ENCODE results near the gene MDK.

The MDK gene

DNA sequence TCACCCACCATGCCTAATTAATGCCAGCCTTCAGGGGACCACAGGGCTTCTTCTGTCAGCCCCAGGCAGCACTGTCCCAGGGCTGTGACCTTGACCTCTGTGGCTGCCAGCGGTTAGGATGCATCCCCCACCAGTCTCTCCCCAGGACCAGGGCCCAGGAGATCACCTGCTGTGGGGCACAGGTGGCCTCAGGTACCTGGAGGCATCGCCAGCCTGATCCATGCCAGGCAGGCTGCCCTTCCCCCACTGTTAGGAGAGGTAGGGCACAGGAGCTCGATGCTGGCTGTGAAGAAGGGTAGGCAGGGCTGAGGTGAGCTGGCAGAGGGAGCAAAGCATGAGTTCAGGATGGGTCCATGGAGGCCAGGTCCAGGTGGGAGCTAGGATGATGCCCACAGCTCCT, 16.7 kb upstream of the MDK start:
- no peak overlapping the region for H2AK5ac ChIP-seq (ENCODE audit: low read length, severe bottlenecking)
- H2AFZ ChIP-seq (ENCODE audit: low read depth, low read length), result no peak overlapping the region
- H2BK120ac ChIP-seq (ENCODE audit: low read depth, low read length), result no peak overlapping the region
- H3K36me3 ChIP-seq (ENCODE audit: control insufficient read depth in 1 of 2, insufficient read depth in 2 of 2, low read depth in 1 of 2, low read length in 2 of 2), result peaks cover 12 to 39% of the 10 kb centered on the region in 2 experiments
- peak overlapping the region in 1 of 2 experiments; percentile 2 for H2BK12ac ChIP-seq (ENCODE audit: low read length in 2 of 2)
- no peak overlapping the region for H3K23ac ChIP-seq (ENCODE audit: low read length in 2 of 2)
- H3K4ac ChIP-seq (ENCODE audit: low read depth in 1 of 2, low read length in 2 of 2), result no peak overlapping the region
- WGBS, result 96% methylated on average over 3 of the region's 3 CpGs
- no peak overlapping the region for H3K18ac ChIP-seq (ENCODE audit: low read depth in 1 of 2, low read length in 2 of 2)
- H3K9ac ChIP-seq (ENCODE audit: low read length), result no peak overlapping the region
- H3K27ac ChIP-seq (ENCODE audit: low read length, poor library complexity, severe bottlenecking), result no peak overlapping the region
- H3K4me2 ChIP-seq (ENCODE audit: low read length, poor library complexity, severe bottlenecking), result no peak overlapping the region
- no peak overlapping the region for H2BK15ac ChIP-seq (ENCODE audit: low read depth, poor library complexity, severe bottlenecking)
- H3K79me1 ChIP-seq (replicated peaks; ENCODE audit: low read length, poor library complexity, severe bottlenecking), result peaks cover 23% of the 10 kb centered on the region
- no peak overlapping the region for H3K14ac ChIP-seq (ENCODE audit: low read length in 2 of 2)
- H3K9me3 ChIP-seq (ENCODE audit: control insufficient read depth, low read length), result no peaks in the 10 kb centered on the region
- peak overlapping the region; percentile 15 for H4K91ac ChIP-seq (ENCODE audit: low read length)
- H4K8ac ChIP-seq (ENCODE audit: low read length), result no peak overlapping the region
- H3K27me3 ChIP-seq (ENCODE audit: control insufficient read depth in 1 of 2, insufficient read depth in 1 of 2, low read length in 2 of 2), result no peaks in the 10 kb centered on the region
- peaks cover 71% of the 10 kb centered on the region for H3K4me1 ChIP-seq (ENCODE audit: control insufficient read depth, insufficient read depth, low read depth, low read length)
- H3K4me3 ChIP-seq (ENCODE audit: insufficient read depth in 1 of 2, low read depth in 1 of 2, low read length in 2 of 2), result no peak overlapping the region
- H2BK5ac ChIP-seq (ENCODE audit: low read depth, low read length, poor library complexity, severe bottlenecking), result no peak overlapping the region
- no peak for DNase-seq

DNA sequence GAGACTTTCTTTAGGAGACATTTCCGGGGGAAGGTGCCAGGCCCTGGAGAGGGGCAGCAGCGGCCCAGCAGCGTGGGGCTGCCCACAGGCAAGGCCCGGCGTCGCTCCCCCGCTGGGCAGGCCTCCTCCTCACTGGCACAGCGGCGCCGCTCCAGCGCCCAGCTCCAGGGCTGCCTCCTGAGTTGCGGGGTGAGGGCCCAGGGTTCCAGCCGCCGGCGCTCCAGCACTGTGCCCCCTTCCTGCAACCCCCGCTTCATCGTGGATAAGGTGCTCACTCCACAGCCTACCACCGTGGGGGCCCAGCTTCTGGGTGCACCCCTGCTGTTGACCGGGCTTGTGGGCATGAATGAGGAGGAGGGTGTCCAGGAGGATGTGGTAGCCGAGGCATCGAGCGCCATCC, 15.2 kb upstream of the MDK start:
- Histone ChIP-seq H2AK5ac (ENCODE audit: low read length, severe bottlenecking) (no peak overlapping the region), H3K4me1 (ENCODE audit: control insufficient read depth, insufficient read depth, low read depth, low read length) (peaks cover 74% of the 10 kb centered on the region), H3K23ac (ENCODE audit: low read length in 2 of 2) (no peak overlapping the region), H2BK5ac (ENCODE audit: low read depth, low read length, poor library complexity, severe bottlenecking) (no peak overlapping the region), H3K4me3 (ENCODE audit: insufficient read depth in 1 of 2, low read depth in 1 of 2, low read length in 2 of 2) (no peak overlapping the region), H3K18ac (ENCODE audit: low read depth in 1 of 2, low read length in 2 of 2) (no peak overlapping the region), H3K36me3 (ENCODE audit: control insufficient read depth in 1 of 2, insufficient read depth in 2 of 2, low read depth in 1 of 2, low read length in 2 of 2) (peaks cover 18 to 52% of the 10 kb centered on the region in 2 experiments), H3K79me1 (replicated peaks; ENCODE audit: low read length, poor library complexity, severe bottlenecking) (peaks cover 33% of the 10 kb centered on the region), H3K27me3 (ENCODE audit: control insufficient read depth in 1 of 2, insufficient read depth in 1 of 2, low read length in 2 of 2) (no peaks in the 10 kb centered on the region), H2BK120ac (ENCODE audit: low read depth, low read length) (no peak overlapping the region), H3K27ac (ENCODE audit: low read length, poor library complexity, severe bottlenecking) (no peak overlapping the region), H2AFZ (ENCODE audit: low read depth, low read length) (no peak overlapping the region), H3K9ac (ENCODE audit: low read length) (no peak overlapping the region), H4K91ac (ENCODE audit: low read length) (no peak overlapping the region), H2BK15ac (ENCODE audit: low read depth, poor library complexity, severe bottlenecking) (no peak overlapping the region), H3K9me3 (ENCODE audit: control insufficient read depth, low read length) (no peaks in the 10 kb centered on the region), H3K4me2 (ENCODE audit: low read length, poor library complexity, severe bottlenecking) (no peak overlapping the region), H2BK12ac (ENCODE audit: low read length in 2 of 2) (no peak overlapping the region), H4K8ac (ENCODE audit: low read length) (no peak overlapping the region), H3K14ac (ENCODE audit: low read length in 2 of 2) (no peak overlapping the region), H3K4ac (ENCODE audit: low read depth in 1 of 2, low read length in 2 of 2) (no peak overlapping the region)
- DNase-seq, result no peak
- 94% methylated on average over 21 of the region's 22 CpGs for WGBS

DNA sequence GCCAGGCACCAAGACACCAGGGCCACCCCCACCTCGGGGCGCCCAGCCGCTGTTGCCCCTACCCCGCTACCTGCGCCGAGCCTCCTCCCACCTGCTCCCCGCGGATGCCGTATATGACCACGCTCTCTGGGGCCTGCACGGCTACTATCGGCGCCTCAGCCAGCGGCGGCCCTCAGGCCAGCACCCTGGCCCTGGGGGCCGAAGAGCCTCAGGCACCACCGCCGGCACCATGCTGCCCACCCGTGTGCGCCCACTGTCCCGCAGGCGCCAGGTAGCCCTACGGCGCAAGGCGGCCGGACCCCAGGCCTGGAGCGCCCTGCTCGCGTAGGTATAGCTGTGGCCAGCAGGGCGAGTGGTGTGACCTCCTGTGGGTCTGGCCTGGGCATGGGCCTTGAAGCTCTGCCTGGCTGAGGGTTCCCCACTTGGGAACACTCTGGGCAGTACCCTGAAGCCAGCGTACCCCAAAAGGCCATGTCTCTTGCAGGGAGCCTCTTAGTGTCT, 14.8 kb upstream of the MDK start:
- Histone ChIP-seq H4K8ac (ENCODE audit: low read length) (no peak overlapping the region), H2AK5ac (ENCODE audit: low read length, severe bottlenecking) (no peak overlapping the region), H3K79me1 (replicated peaks; ENCODE audit: low read length, poor library complexity, severe bottlenecking) (peaks cover 35% of the 10 kb centered on the region), H3K27me3 (ENCODE audit: control insufficient read depth in 1 of 2, insufficient read depth in 1 of 2, low read length in 2 of 2) (no peaks in the 10 kb centered on the region), H4K91ac (ENCODE audit: low read length) (peak overlapping the region; percentile 25), H3K4ac (ENCODE audit: low read depth in 1 of 2, low read length in 2 of 2) (peak overlapping the region in 1 of 2 experiments; percentile 16), H2BK5ac (ENCODE audit: low read depth, low read length, poor library complexity, severe bottlenecking) (no peak overlapping the region), H2BK15ac (ENCODE audit: low read depth, poor library complexity, severe bottlenecking) (no peak overlapping the region), H3K4me3 (ENCODE audit: insufficient read depth in 1 of 2, low read depth in 1 of 2, low read length in 2 of 2) (no peak overlapping the region), H3K14ac (ENCODE audit: low read length in 2 of 2) (no peak overlapping the region), H3K4me1 (ENCODE audit: control insufficient read depth, insufficient read depth, low read depth, low read length) (peaks cover 69% of the 10 kb centered on the region), H3K4me2 (ENCODE audit: low read length, poor library complexity, severe bottlenecking) (no peak overlapping the region), H3K36me3 (ENCODE audit: control insufficient read depth in 1 of 2, insufficient read depth in 2 of 2, low read depth in 1 of 2, low read length in 2 of 2) (peaks cover 23 to 57% of the 10 kb centered on the region in 2 experiments), H3K9me3 (ENCODE audit: control insufficient read depth, low read length) (no peaks in the 10 kb centered on the region), H3K23ac (ENCODE audit: low read length in 2 of 2) (peak overlapping the region in 1 of 2 experiments; percentile 51), H3K27ac (ENCODE audit: low read length, poor library complexity, severe bottlenecking) (no peak overlapping the region), H2BK12ac (ENCODE audit: low read length in 2 of 2) (peak overlapping the region in 1 of 2 experiments; percentile 56), H3K9ac (ENCODE audit: low read length) (no peak overlapping the region), H2BK120ac (ENCODE audit: low read depth, low read length) (no peak overlapping the region), H3K18ac (ENCODE audit: low read depth in 1 of 2, low read length in 2 of 2) (peak overlapping the region in 1 of 2 experiments; percentile 61), H2AFZ (ENCODE audit: low read depth, low read length) (no peak overlapping the region)
- WGBS, result 97% methylated on average over 31 of the region's 31 CpGs
- DNase-seq, result no peak

DNA sequence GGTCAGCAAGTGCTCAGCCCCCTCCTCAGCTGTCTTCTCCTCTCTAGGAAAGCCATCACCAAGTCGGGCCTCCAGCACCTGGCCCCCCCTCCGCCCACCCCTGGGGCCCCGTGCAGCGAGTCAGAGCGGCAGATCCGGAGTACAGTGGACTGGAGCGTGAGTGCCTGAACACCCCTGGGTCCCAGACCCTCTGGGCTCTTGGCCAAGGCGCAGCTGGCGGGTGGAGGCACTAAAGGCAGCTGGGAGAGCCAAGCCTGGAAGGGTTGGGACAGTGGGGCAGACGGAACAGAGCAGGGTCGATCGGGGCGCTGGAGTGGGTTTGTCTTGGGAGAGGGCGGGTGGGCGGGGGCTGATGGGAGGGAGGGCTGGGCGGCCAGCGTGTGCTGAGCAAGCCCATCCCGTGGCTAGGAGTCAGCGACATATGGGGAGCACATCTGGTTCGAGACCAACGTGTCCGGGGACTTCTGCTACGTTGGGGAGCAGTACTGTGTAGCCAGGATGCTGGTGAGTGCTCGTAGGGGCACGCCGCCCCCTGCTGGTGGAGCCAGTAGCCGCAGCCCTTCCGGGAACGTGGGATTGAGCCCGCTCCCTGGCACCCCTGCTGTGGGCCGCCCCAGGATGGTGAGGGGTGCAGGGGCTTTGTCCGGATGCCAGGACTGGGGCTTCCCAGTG, 14.1 kb upstream of the MDK start:
- peaks cover 62% of the 10 kb centered on the region for H3K4me1 ChIP-seq (ENCODE audit: control insufficient read depth, insufficient read depth, low read depth, low read length)
- H3K9me3 ChIP-seq (ENCODE audit: control insufficient read depth, low read length), result no peaks in the 10 kb centered on the region
- H2BK12ac ChIP-seq (ENCODE audit: low read length in 2 of 2), result no peak overlapping the region
- no peak overlapping the region for H2AK5ac ChIP-seq (ENCODE audit: low read length, severe bottlenecking)
- peak; percentile 58 for DNase-seq
- H4K91ac ChIP-seq (ENCODE audit: low read length), result peak overlapping the region; percentile 22
- no peak overlapping the region for H2BK5ac ChIP-seq (ENCODE audit: low read depth, low read length, poor library complexity, severe bottlenecking)
- peaks cover 35% of the 10 kb centered on the region for H3K79me1 ChIP-seq (replicated peaks; ENCODE audit: low read length, poor library complexity, severe bottlenecking)
- H2AFZ ChIP-seq (ENCODE audit: low read depth, low read length), result no peak overlapping the region
- peak overlapping the region; percentile 26 for H3K9ac ChIP-seq (ENCODE audit: low read length)
- H3K4ac ChIP-seq (ENCODE audit: low read depth in 1 of 2, low read length in 2 of 2), result peak overlapping the region in 1 of 2 experiments; percentile 16
- no peak overlapping the region for H2BK120ac ChIP-seq (ENCODE audit: low read depth, low read length)
- H3K36me3 ChIP-seq (ENCODE audit: control insufficient read depth in 1 of 2, insufficient read depth in 2 of 2, low read depth in 1 of 2, low read length in 2 of 2), result peaks cover 28 to 59% of the 10 kb centered on the region in 2 experiments
- WGBS, result 39% methylated on average over 32 of the region's 32 CpGs
- H3K18ac ChIP-seq (ENCODE audit: low read depth in 1 of 2, low read length in 2 of 2), result peak overlapping the region in 1 of 2 experiments; percentile 61
- no peak overlapping the region for H3K4me2 ChIP-seq (ENCODE audit: low read length, poor library complexity, severe bottlenecking)
- H2BK15ac ChIP-seq (ENCODE audit: low read depth, poor library complexity, severe bottlenecking), result no peak overlapping the region
- no peaks in the 10 kb centered on the region for H3K27me3 ChIP-seq (ENCODE audit: control insufficient read depth in 1 of 2, insufficient read depth in 1 of 2, low read length in 2 of 2)
- H3K4me3 ChIP-seq (ENCODE audit: insufficient read depth in 1 of 2, low read depth in 1 of 2, low read length in 2 of 2), result no peak overlapping the region
- H3K23ac ChIP-seq (ENCODE audit: low read length in 2 of 2), result no peak overlapping the region
- H3K14ac ChIP-seq (ENCODE audit: low read length in 2 of 2), result no peak overlapping the region
- no peak overlapping the region for H3K27ac ChIP-seq (ENCODE audit: low read length, poor library complexity, severe bottlenecking)
- peak overlapping the region; percentile 70 for H4K8ac ChIP-seq (ENCODE audit: low read length)
